BJ (cell line): ENCODE measurements around the gene SMKR1. TPM values are rescaled to one million over a fixed set of nuclear protein-coding genes. Genes with fewer than 3 reads are reported as not detected.

ENCODE experiments used
- CTCF ChIA-PET: fragments of 350-600 bp; formaldehyde crosslinking; extraction: SDS; loops from one replicate; lab custom pipeline; 2021; ENCODE audit warnings: antibody characterized with exemption, inconsistent platforms; lab: Yijun Ruan, JAX
- POLR2A ChIA-PET: fragments of 300-600 bp; sonication (Branson Sonifier 250); formaldehyde crosslinking; extraction: SDS; loops from one replicate; lab custom pipeline; 2021; ENCODE audit warnings: antibody characterized with exemption; lab: Charles Lee
- DNase-seq: peaks from one replicate; pipeline ENCODE4 v3.0.0-alpha.2; 2011; ENCODE audit warnings: low read depth
- H3K27me3 ChIP-seq: 2 replicates; pipeline ENCODE4 v1.6.0; 2011; ENCODE audit warnings: low read length; ENCODE audit not compliant: control insufficient read depth, insufficient read depth
- H3K36me3 ChIP-seq: 2 replicates; pipeline ENCODE4 v1.5.1; 2011; ENCODE audit warnings: low read length; ENCODE audit not compliant: control insufficient read depth, insufficient read depth
- H3K4me3 ChIP-seq: 2 replicates; pipeline ENCODE4 v1.5.1; 2011; ENCODE audit warnings: low read depth, mild to moderate bottlenecking, control low read depth, low read length
- CTCF ChIP-seq: IDR thresholded peaks from 2 replicates; pipeline ENCODE4 v1.5.1; 2011; ENCODE audit warnings: low read depth, mild to moderate bottlenecking, control low read depth, inconsistent platforms, low read length, moderate library complexity; ENCODE audit not compliant: insufficient read depth
- polyA plus RNA-seq: library from polyadenylated mRNA; depleted of rRNA; stranded (reverse); fragments of >200 nt; gene quantifications from 2 replicates; pipeline ENCODE4 v1.2.3, GENCODE V29; 2011

SMKR1 gene
- polyA plus RNA-seq, 1 experiment = 0.27 TPM

DNA sequence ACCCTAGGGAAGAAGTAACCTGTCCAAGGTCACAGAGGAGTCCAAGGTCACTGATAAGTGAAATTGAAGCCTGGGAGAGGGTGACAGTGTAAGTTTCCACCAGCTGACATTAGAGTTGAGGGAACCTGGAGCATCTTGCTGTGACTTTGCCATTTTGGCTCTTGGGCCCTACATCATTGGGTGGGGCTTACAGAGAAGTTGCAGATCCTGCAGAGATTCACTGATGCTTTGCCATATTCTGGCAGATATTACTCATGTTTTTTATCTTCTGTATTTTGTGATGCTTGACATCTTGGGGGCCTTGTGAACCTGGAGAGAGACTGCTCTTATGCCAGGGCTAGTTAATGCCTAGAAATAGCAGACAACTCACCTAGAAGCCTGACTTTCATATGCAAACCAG, 36.5 kb downstream of the SMKR1 start:
- ChIA-PET CTCF (no interaction called here), POLR2A (no interaction called here)
- no peak for DNase-seq
- TF ChIP-seq CTCF = no peak
- Histone ChIP-seq H3K36me3 (no peaks in the 10 kb centered on the region), H3K27me3 (peaks cover 5% of the 10 kb centered on the region), H3K4me3 (no peak overlapping the region)

- no peak for TF ChIP-seq CTCF
- no peak overlapping the region for H3K4me3 ChIP-seq
- ChIA-PET CTCF (interaction anchor here (0.6 to 1.2 kb wide), 4 partner anchors 10 to 16 kb away, joined by 3 to 4 read pairs (median 3); no protein-coding TSS in a partner anchor), POLR2A (no interaction called here)
- no peaks in the 10 kb centered on the region for H3K36me3 ChIP-seq
- H3K27me3 ChIP-seq = peaks cover 5% of the 10 kb centered on the region
- no peak for DNase-seq
Observed at GRCh38 chr7:129540340-129540739, 38.0 kb downstream of the SMKR1 start.

DNA sequence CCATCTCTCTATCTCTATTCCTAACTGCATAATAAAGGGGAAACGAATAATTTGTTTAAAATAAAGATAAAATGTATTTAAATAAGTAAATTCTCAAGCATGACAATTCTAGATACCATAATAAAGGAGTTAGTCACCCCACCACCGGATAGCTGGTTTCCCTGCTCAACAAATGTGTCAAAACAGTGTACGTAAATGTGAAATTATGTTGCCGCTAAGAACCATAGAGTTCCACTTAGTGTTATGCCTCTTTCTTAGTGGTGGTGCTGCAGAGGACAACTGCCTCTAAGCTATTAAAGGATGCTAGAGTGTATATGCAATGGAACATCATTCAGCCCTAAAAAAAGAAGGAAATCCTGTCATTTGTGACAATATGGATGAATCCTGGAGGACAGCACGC, 42.4 kb downstream of the SMKR1 start:
- H3K4me3 ChIP-seq = no peak overlapping the region
- POLR2A ChIA-PET = interaction anchor here (0.6 kb wide), 1 partner anchor 182 kb away, joined by 3 read pairs; no protein-coding TSS in a partner anchor

DNA sequence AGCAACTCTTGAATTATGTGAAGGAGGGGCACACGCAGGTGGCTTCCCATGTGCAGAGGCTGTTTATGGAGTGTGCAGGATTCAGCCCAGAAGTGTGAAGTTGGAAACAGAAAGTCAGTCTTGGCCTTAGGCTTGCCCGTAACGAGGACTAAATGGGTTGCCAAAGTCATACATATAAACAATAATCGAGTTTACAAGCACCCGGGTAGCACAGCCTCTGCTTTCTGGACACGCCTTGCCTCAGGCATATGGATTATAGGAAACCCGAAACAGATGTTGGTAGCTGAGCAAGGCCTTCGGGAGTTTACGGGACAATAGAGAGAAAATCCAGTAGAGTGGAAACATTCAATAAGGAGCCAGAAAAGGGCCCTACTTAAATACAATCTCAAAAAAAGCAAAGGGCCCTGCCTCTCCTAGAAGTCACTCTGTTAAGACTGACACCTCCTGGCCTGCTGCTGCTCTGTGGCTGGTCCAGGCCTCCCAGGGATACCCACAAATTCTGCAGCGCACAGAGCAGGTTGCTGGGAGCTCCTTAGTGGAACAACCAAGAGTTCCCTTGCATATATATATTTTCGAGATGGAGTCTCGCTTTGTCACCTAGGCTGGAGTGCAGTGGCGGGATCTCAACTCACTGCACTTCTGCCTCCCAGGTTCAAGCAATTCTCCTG, 48.5 kb downstream of the SMKR1 start:
- ChIA-PET CTCF (interaction anchor here (1.1 kb wide), 1 partner anchor 10 kb away, joined by 4 read pairs; no protein-coding TSS in a partner anchor), POLR2A (no interaction called here)
- no peak for TF ChIP-seq CTCF
- peaks cover 5% of the 10 kb centered on the region; the same call in 1 of the 2 replicates for H3K27me3 ChIP-seq
- peak; percentile 91 for DNase-seq
- H3K4me3 ChIP-seq = no peak overlapping the region
- no peaks in the 10 kb centered on the region for H3K36me3 ChIP-seq

More for the DNA sequence above, 42.4 kb downstream of the SMKR1 start:
- DNase-seq = no peak
- CTCF ChIA-PET = no interaction called here
- TF ChIP-seq CTCF = no peak
- H3K27me3 ChIP-seq = peaks cover 7% of the 10 kb centered on the region
- no peaks in the 10 kb centered on the region for H3K36me3 ChIP-seq

GRCh38 chr7:129553899-129554461, 51.6 kb downstream of the SMKR1 start:
- POLR2A ChIA-PET = no interaction called here
- Histone ChIP-seq H3K36me3 (no peaks in the 10 kb centered on the region), H3K4me3 (no peak overlapping the region), H3K27me3 (peaks cover 4% of the 10 kb centered on the region; the same call in 1 of the 2 replicates)
- TF ChIP-seq CTCF = no peak
- DNase-seq = no peak
- CTCF ChIA-PET = no interaction called here
